ENCODE data around the gene TMEM254.
A peak's percentile ranks its signal among the peaks of the same experiment; 100 is the strongest.
"Not testable (repeated sequence)": the region's sequence is repeated elsewhere in the genome, so short reads cannot be mapped to it uniquely, and the experiment has no call there.

The TMEM254 gene

DNA sequence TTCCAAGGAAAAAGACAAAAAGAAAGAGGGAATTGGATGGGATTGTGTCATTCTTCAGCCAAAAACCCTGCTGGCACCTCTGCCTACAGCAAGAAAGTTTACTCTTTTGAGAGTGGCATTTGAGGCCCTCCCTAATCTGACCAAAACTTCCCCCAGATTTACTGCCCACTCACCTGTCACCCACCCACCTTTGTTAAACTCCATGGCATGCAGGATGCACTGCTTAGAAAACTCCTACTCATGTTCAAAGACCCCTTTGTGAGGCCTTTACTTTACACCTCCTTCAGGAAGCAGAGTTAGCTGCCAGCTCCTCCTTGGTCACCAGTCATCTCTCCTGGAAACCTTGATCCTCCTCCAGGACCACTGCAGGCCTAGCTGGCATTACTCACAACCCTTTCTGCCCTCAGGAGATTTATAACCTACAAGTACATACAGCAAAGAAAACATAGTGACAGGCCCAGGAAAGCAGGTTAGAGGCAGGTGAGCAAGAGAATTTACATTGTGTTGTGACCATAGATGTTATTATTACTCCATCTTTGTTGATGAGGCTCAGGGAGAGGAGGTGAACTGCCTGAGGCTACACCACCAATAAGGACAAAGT, 43.7 kb downstream of the TMEM254 start:
- DNase-seq (ENCODE audit: low read depth) = no peak
- TF ChIP-seq, protein P1, sequence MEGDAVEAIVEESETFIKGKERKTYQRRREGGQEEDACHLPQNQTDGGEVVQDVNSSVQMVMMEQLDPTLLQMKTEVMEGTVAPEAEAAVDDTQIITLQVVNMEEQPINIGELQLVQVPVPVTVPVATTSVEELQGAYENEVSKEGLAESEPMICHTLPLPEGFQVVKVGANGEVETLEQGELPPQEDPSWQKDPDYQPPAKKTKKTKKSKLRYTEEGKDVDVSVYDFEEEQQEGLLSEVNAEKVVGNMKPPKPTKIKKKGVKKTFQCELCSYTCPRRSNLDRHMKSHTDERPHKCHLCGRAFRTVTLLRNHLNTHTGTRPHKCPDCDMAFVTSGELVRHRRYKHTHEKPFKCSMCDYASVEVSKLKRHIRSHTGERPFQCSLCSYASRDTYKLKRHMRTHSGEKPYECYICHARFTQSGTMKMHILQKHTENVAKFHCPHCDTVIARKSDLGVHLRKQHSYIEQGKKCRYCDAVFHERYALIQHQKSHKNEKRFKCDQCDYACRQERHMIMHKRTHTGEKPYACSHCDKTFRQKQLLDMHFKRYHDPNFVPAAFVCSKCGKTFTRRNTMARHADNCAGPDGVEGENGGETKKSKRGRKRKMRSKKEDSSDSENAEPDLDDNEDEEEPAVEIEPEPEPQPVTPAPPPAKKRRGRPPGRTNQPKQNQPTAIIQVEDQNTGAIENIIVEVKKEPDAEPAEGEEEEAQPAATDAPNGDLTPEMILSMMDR (IDR thresholded peaks at IDR 0.05; ENCODE audit: low read depth, low read length, missing control alignments) = no peak
- in situ Hi-C loops (cut with HindIII; ENCODE audit: low sequenced_read_pairs) = no loop called here
- H3K4me3 ChIP-seq (ENCODE audit: low read depth, low read length) = no peak overlapping the region

DNA sequence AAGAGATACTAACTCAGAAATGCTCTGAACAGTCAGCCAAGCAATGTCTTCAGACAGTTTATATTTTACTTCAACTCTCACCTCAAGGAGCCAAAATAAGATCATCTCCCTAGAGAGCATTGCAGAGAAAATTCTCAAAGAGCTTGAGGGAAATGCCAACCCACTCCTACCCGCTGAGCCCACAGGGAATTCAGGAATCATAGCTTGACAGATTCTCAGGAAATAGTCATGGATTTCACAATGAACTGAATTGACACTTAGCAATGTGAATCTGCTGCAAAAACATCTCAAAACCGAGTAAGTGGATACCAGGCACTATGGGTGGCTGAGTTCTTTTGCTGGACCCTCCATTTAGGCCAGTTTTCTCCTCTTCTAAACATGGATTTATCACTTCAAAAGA, 44.3 kb downstream of the TMEM254 start:
- no peak for DNase-seq (ENCODE audit: low read depth)
- in situ Hi-C loops (cut with HindIII; ENCODE audit: low sequenced_read_pairs) = no loop called here
- no peak overlapping the region for H3K4me3 ChIP-seq (ENCODE audit: low read depth, low read length)
- TF ChIP-seq, protein P1 (IDR thresholded peaks at IDR 0.05; ENCODE audit: low read depth, low read length, missing control alignments) = no peak

DNA sequence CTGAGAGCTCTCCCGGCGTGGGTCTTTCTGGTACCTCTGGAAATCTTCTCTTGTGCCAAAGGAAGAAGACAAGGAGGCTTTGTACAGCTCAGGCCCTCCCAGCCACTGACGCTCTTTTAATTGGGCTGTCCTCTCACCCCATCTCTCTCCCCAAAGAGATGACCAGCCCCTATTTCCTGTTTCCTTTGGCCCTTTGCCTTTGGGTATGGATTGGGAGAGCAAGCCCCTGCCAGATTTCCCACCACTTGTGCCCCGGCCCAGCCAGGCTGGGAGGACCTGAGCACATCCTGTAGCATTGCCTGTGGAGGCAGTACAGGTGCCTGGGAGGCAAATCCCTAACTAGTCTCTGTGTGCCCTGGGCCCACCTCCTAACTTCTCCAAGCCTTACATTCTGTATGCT, 48.4 kb downstream of the TMEM254 start:
- no peak overlapping the region for H3K4me3 ChIP-seq (ENCODE audit: low read depth, low read length)
- in situ Hi-C loops (cut with HindIII; ENCODE audit: low sequenced_read_pairs) = no loop called here
- DNase-seq (ENCODE audit: low read depth) = no peak
- TF ChIP-seq, protein P1 (IDR thresholded peaks at IDR 0.05; ENCODE audit: low read depth, low read length, missing control alignments) = no peak

DNA sequence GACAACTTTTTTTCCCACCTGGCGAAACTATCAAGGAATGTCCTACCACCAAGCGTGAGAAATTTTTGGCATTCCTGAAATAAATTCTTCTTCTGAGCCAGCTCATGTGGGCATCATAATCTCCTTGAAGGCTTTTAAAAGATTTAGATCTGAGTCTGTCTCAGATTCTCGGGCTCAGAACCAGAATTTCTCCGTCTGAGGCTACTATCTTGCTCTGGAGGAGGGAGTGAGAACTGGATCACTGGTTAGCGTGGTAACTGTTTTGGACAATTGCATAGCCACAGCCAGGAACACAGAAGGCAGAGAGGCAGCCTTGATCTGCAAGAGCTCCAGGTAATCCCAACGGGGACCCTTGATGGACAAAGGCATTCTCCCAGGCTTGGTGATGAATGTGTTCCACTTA, 53.0 kb downstream of the TMEM254 start:
- no peak for DNase-seq (ENCODE audit: low read depth)
- in situ Hi-C loops (cut with HindIII; ENCODE audit: low sequenced_read_pairs) = no loop called here
- TF ChIP-seq, protein P1 (IDR thresholded peaks at IDR 0.05; ENCODE audit: low read depth, low read length, missing control alignments) = no peak
- no peak overlapping the region for H3K4me3 ChIP-seq (ENCODE audit: low read depth, low read length)

DNA sequence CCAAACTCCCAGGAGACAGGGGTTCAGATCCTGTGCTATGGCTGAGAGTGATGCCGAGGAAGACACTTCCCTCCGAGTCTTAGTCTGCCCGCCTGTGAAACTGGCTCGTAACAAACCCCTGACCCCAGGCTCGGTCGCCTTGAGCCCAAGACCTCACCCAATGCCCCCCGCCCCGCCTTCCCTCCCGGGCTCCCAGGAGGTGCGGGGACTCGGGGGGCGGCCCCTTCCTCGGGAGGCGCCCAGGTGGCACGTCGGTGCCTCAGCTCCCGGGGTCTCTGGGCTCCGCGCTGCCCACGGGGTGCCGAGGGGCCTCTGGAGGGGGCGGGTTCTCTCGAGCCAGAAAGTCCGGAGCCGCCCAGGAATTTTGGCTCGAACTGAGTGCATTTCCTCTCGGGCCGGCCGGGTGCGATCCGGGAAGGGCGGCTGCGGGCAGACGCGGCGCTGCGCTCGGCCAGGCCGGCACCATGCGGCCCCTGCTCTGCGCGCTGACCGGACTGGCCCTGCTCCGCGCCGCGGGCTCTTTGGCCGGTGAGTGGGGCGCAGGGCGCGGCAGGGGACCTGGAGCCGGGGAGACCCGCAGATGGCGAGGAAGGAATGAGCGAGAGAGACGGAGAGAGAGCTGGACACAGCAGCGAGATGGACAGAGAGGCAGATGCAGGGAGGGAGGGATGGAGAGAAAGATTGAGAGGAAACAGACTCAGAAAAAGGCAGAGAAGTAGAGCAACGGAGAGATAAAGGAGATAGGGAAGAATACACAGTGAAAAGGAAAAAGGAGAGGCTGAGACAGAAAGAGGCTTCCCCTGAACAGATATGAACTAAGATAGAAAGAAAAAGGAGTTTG, 54.1 kb downstream of the TMEM254 start, which contains the start of gene PLAC9:
TSS of gene PLAC9 (plus strand) at position 432 of the 841 bp plus-strand sequence. CDS start at position 465, 33 bp downstream.
- H3K4me3 ChIP-seq (ENCODE audit: low read depth, low read length) = peak within 1 kb of the TSS; percentile 43
- TF ChIP-seq, protein P1 (IDR thresholded peaks at IDR 0.05; ENCODE audit: low read depth, low read length, missing control alignments) = no peak
- DNase-seq (ENCODE audit: low read depth) = no peak
- in situ Hi-C loops (cut with HindIII; ENCODE audit: low sequenced_read_pairs) = no loop called here

DNA sequence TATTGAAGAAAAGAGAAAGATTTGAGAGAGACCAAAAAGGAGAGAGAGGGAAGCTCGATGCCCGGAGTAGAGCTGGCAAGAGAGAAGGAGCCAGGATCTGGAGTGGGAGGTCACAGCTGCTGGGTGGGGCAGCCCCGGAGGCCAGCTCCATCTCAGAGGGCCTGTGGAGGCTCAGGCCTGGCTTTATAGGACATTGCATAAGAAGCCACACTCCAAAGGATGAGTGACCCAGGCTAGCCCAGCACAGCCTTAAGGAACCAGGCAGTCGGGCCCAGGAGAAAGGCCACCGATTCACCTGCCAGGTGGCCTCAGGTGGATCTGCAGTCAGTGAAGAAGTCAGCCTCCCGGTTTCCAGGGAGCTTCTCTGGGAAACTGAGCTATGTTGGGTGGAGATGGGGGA, 54.7 kb downstream of the TMEM254 start:
- in situ Hi-C loops (cut with HindIII; ENCODE audit: low sequenced_read_pairs) = no loop called here
- H3K4me3 ChIP-seq (ENCODE audit: low read depth, low read length) = peak overlapping the region; percentile 43
- no peak for DNase-seq (ENCODE audit: low read depth)
- TF ChIP-seq, protein P1 (IDR thresholded peaks at IDR 0.05; ENCODE audit: low read depth, low read length, missing control alignments) = no peak

DNA sequence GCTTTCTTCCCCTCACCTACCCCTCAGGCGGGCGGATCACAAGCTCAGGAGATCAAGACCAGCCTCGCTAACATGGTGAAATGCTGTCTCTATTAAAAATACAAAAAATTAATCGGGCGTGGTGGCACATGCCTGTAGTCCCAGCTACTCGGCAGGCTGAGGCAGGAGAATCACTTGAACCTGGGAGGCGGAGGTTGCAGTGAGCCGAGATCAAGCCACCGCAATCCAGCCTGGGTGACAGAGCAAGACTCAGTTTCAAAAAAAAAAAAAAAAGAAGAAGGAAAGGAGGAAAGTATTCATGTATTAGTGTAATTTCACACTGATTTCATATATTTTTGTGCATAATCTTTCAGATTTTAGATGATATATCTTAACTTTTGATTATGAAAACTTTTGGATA, 55.2 kb downstream of the TMEM254 start:
- DNase-seq (ENCODE audit: low read depth); in situ Hi-C loops (cut with HindIII; ENCODE audit: low sequenced_read_pairs): not testable (repeated sequence)
- H3K4me3 ChIP-seq (ENCODE audit: low read depth, low read length) = peak overlapping the region; percentile 43

All from astrocyte of the cerebellum (primary cell).